WTC11 (cell line): ENCODE measurements around the gene MTNR1A. TPM values are rescaled to one million over a fixed set of nuclear protein-coding genes. Genes with fewer than 3 reads are reported as not detected.
A peak's percentile ranks its signal among the peaks of the same experiment; 100 is the strongest.

Experiments
- ATAC-seq: fragments of 200-7000 bp; cut with Tn5 transposase; 2 replicates; pipeline ENCODE4 v1.10.0; 2021; ENCODE audit warnings: mild to moderate bottlenecking, moderate library complexity
- CTCF ChIA-PET: fragments of 300-600 bp; sonication (Branson Sonifier 250); formaldehyde crosslinking; loops from one replicate; lab custom pipeline; 2021; ENCODE audit warnings: antibody characterized with exemption; lab: Charles Lee
- POLR2A ChIA-PET: fragments of 350-600 bp; sonication (Branson Sonifier 250); formaldehyde crosslinking; loops from one replicate; lab custom pipeline; 2021; ENCODE audit warnings: antibody characterized with exemption; lab: Charles Lee
- DNase-seq: peaks from one replicate; pipeline ENCODE4 v3.0.0; 2021; ENCODE audit warnings: low spot score
- H3K27ac Mint-ChIP-seq: 2 replicates; pipeline ENCODE4 v1.8.0; 2021; ENCODE audit warnings: mixed read lengths
- H3K27me3 Mint-ChIP-seq: 2 replicates; pipeline ENCODE4 v1.8.0; 2021; ENCODE audit warnings: low read depth, mild to moderate bottlenecking, moderate library complexity, mixed read lengths
- H3K36me3 Mint-ChIP-seq: 2 replicates; pipeline ENCODE4 v1.8.0; 2021; ENCODE audit warnings: mixed read lengths
- H3K4me1 Mint-ChIP-seq: 2 replicates; pipeline ENCODE4 v1.8.0; 2022; ENCODE audit warnings: mixed read lengths
- H3K4me3 Mint-ChIP-seq: 2 replicates; pipeline ENCODE4 v1.8.0; 2021; ENCODE audit warnings: mild to moderate bottlenecking, moderate library complexity, mixed read lengths
- H3K9me3 Mint-ChIP-seq: 2 replicates; pipeline ENCODE4 v1.8.0; 2021; ENCODE audit warnings: mixed read lengths
- FOXJ3 ChIP-seq: sonication (generic); formaldehyde crosslinking; IDR thresholded peaks from 2 replicates; pipeline ENCODE4 v1.9.0; 2021; ENCODE audit warnings: missing genetic modification reagents, mild to moderate bottlenecking, borderline replicate concordance
- GABPB1 ChIP-seq: sonication (generic); formaldehyde crosslinking; IDR thresholded peaks from 2 replicates; pipeline ENCODE4 v1.8.1; 2023; ENCODE audit warnings: mild to moderate bottlenecking, missing genetic modification reagents
- GTF2I ChIP-seq: fragments of 250-450 bp; sonication (Bioruptor Pico); conservative IDR thresholded peaks from 2 replicates; pipeline ENCODE4 v1.4.0; 2021; ENCODE audit warnings: mild to moderate bottlenecking
- IRF2 ChIP-seq: sonication (generic); formaldehyde crosslinking; IDR thresholded peaks from 2 replicates; pipeline ENCODE4 v1.8.0; 2022; ENCODE audit warnings: low read depth, missing genetic modification reagents, borderline replicate concordance
- NFYB ChIP-seq: sonication (generic); formaldehyde crosslinking; conservative IDR thresholded peaks from 2 replicates; pipeline ENCODE4 v1.8.0; 2022; ENCODE audit warnings: low read depth, missing genetic modification reagents
- RELA ChIP-seq: sonication (generic); formaldehyde crosslinking; IDR thresholded peaks from 2 replicates; pipeline ENCODE4 v1.8.1; 2022; ENCODE audit warnings: missing genetic modification reagents, mild to moderate bottlenecking, borderline replicate concordance
- TEAD1 ChIP-seq: sonication (generic); formaldehyde crosslinking; IDR thresholded peaks from 2 replicates; pipeline ENCODE4 v1.8.0; 2022; ENCODE audit warnings: mild to moderate bottlenecking, missing genetic modification reagents
- TP53 ChIP-seq: sonication (generic); formaldehyde crosslinking; IDR thresholded peaks from 2 replicates; pipeline ENCODE4 v1.8.1; 2023; ENCODE audit warnings: mild to moderate bottlenecking, missing genetic modification reagents
- USF2 ChIP-seq: sonication (generic); formaldehyde crosslinking; IDR thresholded peaks from 2 replicates; pipeline ENCODE4 v1.8.1; 2023; ENCODE audit warnings: mild to moderate bottlenecking, missing genetic modification reagents, moderate library complexity
- total RNA-seq: library from RNA; stranded (reverse); gene quantifications from 3 replicates; pipeline ENCODE4 v1.2.3, GENCODE V29; 2021
- TF ChIP-seq, protein P1 (sequence below): fragments of 200-600 bp; IDR thresholded peaks from 2 replicates; pipeline ENCODE4 v1.8.0; 2022; ENCODE audit warnings: antibody characterized with exemption
- TF ChIP-seq, protein P2 (sequence below): sonication (generic); formaldehyde crosslinking; IDR thresholded peaks from 2 replicates; pipeline ENCODE4 v1.8.1; 2023; ENCODE audit warnings: mild to moderate bottlenecking, missing genetic modification reagents, borderline replicate concordance
- TF ChIP-seq, protein P3 (sequence below): sonication (generic); formaldehyde crosslinking; conservative IDR thresholded peaks from 2 replicates; pipeline ENCODE4 v1.8.1; 2022; ENCODE audit warnings: mild to moderate bottlenecking, missing genetic modification reagents
- TF ChIP-seq, protein P4 (sequence below): fragments of 250-450 bp; sonication (Bioruptor Pico); IDR thresholded peaks from 2 replicates; pipeline ENCODE4 v2.1.2; 2022; ENCODE audit warnings: mild to moderate bottlenecking, moderate library complexity
- TF ChIP-seq, protein P5 (sequence below): sonication (generic); formaldehyde crosslinking; IDR thresholded peaks from 2 replicates; pipeline ENCODE4 v1.8.0; 2022; ENCODE audit warnings: mild to moderate bottlenecking, missing genetic modification reagents
- TF ChIP-seq, protein P6 (sequence below): fragments of 250-450 bp; sonication (Bioruptor Pico); IDR thresholded peaks from 2 replicates; pipeline ENCODE4 v1.9.0; 2021; ENCODE audit warnings: mild to moderate bottlenecking

Gene MTNR1A
- total RNA-seq, 1 experiment from 2014 or later = 1.0 TPM

DNA sequence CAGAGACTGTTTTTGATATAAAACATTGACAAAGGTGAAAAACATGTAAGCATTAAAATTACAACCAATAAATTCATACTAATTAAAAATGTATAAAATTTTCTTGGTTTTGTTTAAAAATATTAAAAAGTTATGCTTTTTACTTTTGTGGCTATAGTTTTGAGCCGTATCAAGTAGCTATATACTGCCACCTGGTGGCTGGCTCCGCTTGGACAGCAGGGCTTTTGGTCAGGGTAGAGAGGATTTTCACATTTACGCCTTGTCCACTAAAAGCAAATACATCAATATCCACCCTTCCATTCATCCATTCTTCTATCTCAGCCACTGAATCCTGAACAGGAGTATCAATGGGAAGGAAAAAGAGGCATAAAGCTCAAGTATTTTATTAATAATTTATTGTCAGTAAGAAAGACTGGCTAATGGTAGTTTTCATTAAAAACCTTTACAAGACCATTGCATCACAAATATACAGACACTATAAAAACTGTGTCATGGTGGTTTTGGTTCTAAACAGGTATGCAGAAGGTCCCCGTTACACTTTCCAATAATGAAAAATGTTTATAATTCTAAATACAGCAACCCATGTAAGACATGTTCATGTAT lies 32.1 kb upstream of the MTNR1A start:
- DNase-seq (peak; percentile 72), ATAC-seq (peak; percentile 47; the same call in 1 of the 2 replicates)
- TF ChIP-seq, protein P1, sequence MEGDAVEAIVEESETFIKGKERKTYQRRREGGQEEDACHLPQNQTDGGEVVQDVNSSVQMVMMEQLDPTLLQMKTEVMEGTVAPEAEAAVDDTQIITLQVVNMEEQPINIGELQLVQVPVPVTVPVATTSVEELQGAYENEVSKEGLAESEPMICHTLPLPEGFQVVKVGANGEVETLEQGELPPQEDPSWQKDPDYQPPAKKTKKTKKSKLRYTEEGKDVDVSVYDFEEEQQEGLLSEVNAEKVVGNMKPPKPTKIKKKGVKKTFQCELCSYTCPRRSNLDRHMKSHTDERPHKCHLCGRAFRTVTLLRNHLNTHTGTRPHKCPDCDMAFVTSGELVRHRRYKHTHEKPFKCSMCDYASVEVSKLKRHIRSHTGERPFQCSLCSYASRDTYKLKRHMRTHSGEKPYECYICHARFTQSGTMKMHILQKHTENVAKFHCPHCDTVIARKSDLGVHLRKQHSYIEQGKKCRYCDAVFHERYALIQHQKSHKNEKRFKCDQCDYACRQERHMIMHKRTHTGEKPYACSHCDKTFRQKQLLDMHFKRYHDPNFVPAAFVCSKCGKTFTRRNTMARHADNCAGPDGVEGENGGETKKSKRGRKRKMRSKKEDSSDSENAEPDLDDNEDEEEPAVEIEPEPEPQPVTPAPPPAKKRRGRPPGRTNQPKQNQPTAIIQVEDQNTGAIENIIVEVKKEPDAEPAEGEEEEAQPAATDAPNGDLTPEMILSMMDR = peak; percentile 86
- no peak for TF ChIP-seq GTF2I (CRISPR knock-in tag)
- Mint-ChIP-seq H3K36me3 (peaks cover 55% of the 10 kb centered on the region), H3K4me1 (peaks cover 2% of the 10 kb centered on the region; the same call in 1 of the 2 replicates), H3K27me3 (no peaks in the 10 kb centered on the region), H3K27ac (no peak overlapping the region), H3K9me3 (peaks cover 6% of the 10 kb centered on the region), H3K4me3 (no peak overlapping the region)
- CTCF ChIA-PET = interaction anchor here (0.8 to 1.6 kb wide), 9 partner anchors 14 to 289 kb away, joined by 3 to 8 read pairs (median 5); no protein-coding TSS in a partner anchor
- POLR2A ChIA-PET = interaction anchor here (1.4 kb wide), 1 partner anchor 133 kb away, joined by 3 read pairs; no protein-coding TSS in a partner anchor

GRCh38 chr4:186586205-186586604 lies 30.8 kb upstream of the MTNR1A start:
- 0 out of 2 replicates have a peak overlapping the region, but pooled peaks have one; percentile 13 for H3K27ac Mint-ChIP-seq
- TF ChIP-seq NFYB (CRISPR knock-in tag) (no peak), TEAD1 (CRISPR knock-in tag) (no peak), GABPB1 (CRISPR knock-in tag) (no peak), IRF2 (CRISPR knock-in tag) (no peak), RELA (CRISPR knock-in tag) (no peak), TP53 (no peak)
- TF ChIP-seq, protein P2, sequence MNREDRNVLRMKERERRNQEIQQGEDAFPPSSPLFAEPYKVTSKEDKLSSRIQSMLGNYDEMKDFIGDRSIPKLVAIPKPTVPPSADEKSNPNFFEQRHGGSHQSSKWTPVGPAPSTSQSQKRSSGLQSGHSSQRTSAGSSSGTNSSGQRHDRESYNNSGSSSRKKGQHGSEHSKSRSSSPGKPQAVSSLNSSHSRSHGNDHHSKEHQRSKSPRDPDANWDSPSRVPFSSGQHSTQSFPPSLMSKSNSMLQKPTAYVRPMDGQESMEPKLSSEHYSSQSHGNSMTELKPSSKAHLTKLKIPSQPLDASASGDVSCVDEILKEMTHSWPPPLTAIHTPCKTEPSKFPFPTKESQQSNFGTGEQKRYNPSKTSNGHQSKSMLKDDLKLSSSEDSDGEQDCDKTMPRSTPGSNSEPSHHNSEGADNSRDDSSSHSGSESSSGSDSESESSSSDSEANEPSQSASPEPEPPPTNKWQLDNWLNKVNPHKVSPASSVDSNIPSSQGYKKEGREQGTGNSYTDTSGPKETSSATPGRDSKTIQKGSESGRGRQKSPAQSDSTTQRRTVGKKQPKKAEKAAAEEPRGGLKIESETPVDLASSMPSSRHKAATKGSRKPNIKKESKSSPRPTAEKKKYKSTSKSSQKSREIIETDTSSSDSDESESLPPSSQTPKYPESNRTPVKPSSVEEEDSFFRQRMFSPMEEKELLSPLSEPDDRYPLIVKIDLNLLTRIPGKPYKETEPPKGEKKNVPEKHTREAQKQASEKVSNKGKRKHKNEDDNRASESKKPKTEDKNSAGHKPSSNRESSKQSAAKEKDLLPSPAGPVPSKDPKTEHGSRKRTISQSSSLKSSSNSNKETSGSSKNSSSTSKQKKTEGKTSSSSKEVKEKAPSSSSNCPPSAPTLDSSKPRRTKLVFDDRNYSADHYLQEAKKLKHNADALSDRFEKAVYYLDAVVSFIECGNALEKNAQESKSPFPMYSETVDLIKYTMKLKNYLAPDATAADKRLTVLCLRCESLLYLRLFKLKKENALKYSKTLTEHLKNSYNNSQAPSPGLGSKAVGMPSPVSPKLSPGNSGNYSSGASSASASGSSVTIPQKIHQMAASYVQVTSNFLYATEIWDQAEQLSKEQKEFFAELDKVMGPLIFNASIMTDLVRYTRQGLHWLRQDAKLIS (CRISPR knock-in tag) = no peak
- TF ChIP-seq, protein P3, sequence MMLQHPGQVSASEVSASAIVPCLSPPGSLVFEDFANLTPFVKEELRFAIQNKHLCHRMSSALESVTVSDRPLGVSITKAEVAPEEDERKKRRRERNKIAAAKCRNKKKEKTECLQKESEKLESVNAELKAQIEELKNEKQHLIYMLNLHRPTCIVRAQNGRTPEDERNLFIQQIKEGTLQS (CRISPR knock-in tag) = no peak
- TF ChIP-seq, protein P4, sequence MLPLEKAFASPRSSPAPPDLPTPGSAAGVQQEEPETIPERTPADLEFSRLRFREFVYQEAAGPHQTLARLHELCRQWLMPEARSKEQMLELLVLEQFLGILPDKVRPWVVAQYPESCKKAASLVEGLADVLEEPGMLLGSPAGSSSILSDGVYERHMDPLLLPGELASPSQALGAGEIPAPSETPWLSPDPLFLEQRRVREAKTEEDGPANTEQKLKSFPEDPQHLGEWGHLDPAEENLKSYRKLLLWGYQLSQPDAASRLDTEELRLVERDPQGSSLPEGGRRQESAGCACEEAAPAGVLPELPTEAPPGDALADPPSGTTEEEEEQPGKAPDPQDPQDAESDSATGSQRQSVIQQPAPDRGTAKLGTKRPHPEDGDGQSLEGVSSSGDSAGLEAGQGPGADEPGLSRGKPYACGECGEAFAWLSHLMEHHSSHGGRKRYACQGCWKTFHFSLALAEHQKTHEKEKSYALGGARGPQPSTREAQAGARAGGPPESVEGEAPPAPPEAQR (CRISPR knock-in tag) = no peak
- TF ChIP-seq, protein P5, sequence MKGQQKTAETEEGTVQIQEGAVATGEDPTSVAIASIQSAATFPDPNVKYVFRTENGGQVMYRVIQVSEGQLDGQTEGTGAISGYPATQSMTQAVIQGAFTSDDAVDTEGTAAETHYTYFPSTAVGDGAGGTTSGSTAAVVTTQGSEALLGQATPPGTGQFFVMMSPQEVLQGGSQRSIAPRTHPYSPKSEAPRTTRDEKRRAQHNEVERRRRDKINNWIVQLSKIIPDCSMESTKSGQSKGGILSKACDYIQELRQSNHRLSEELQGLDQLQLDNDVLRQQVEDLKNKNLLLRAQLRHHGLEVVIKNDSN (CRISPR knock-in tag) = no peak

GRCh38 chr4:186584912-186585311 lies 29.5 kb upstream of the MTNR1A start:
- Mint-ChIP-seq H3K4me3 (no peak overlapping the region), H3K36me3 (peaks cover 65% of the 10 kb centered on the region), H3K27me3 (no peaks in the 10 kb centered on the region), H3K4me1 (no peaks in the 10 kb centered on the region), H3K9me3 (peaks cover 17% of the 10 kb centered on the region), H3K27ac (no peak overlapping the region)
- DNase-seq (no peak), ATAC-seq (no peak)
- ChIA-PET CTCF (interaction anchor here (0.7 kb wide), 2 partner anchors 164 to 290 kb away, joined by 3 to 5 read pairs; no protein-coding TSS in a partner anchor), POLR2A (no interaction called here)
- TF ChIP-seq USF2 (CRISPR knock-in tag) = no peak
- no peak for TF ChIP-seq FOXJ3 (CRISPR knock-in tag)
- TF ChIP-seq, protein P6, sequence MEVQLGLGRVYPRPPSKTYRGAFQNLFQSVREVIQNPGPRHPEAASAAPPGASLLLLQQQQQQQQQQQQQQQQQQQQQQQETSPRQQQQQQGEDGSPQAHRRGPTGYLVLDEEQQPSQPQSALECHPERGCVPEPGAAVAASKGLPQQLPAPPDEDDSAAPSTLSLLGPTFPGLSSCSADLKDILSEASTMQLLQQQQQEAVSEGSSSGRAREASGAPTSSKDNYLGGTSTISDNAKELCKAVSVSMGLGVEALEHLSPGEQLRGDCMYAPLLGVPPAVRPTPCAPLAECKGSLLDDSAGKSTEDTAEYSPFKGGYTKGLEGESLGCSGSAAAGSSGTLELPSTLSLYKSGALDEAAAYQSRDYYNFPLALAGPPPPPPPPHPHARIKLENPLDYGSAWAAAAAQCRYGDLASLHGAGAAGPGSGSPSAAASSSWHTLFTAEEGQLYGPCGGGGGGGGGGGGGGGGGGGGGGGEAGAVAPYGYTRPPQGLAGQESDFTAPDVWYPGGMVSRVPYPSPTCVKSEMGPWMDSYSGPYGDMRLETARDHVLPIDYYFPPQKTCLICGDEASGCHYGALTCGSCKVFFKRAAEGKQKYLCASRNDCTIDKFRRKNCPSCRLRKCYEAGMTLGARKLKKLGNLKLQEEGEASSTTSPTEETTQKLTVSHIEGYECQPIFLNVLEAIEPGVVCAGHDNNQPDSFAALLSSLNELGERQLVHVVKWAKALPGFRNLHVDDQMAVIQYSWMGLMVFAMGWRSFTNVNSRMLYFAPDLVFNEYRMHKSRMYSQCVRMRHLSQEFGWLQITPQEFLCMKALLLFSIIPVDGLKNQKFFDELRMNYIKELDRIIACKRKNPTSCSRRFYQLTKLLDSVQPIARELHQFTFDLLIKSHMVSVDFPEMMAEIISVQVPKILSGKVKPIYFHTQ (CRISPR knock-in tag) = no peak

More at GRCh38 chr4:186586205-186586604, 30.8 kb upstream of the MTNR1A start:
- peaks cover under 1% of the 10 kb centered on the region; the same call in 1 of the 2 replicates for H3K4me1 Mint-ChIP-seq
- CTCF ChIA-PET = interaction anchor here (1.6 kb wide), 1 partner anchor 288 kb away, joined by 8 read pairs; no protein-coding TSS in a partner anchor
- H3K36me3 Mint-ChIP-seq = peaks cover 65% of the 10 kb centered on the region
- H3K9me3 Mint-ChIP-seq = peaks cover 17% of the 10 kb centered on the region
- no peak overlapping the region for H3K4me3 Mint-ChIP-seq
- no peaks in the 10 kb centered on the region for H3K27me3 Mint-ChIP-seq
- POLR2A ChIA-PET = no interaction called here
- ATAC-seq = no peak
- DNase-seq = no peak
